CD4-positive, alpha-beta T cell (primary cell): Measurements from ENCODE around the gene OPCML. TPM values are rescaled to one million over a fixed set of nuclear protein-coding genes. Genes with fewer than 3 reads are reported as not detected.

Experiments used
- ATAC-seq: fragments of 200-7000 bp; cut with Tn5 transposase; one replicate; pipeline ENCODE4 v1.10.0; 2022; ENCODE audit warnings: mild to moderate bottlenecking; ENCODE audit not compliant: poor library complexity
- CTCF ChIA-PET: fragments of 350-600 bp; sonication (Branson Sonifier 250); formaldehyde crosslinking; loops from one replicate; lab custom pipeline; 2021; ENCODE audit warnings: antibody characterized with exemption, inconsistent platforms; lab: Charles Lee
- POLR2A ChIA-PET: fragments of 350-600 bp; sonication (Branson Sonifier 250); formaldehyde crosslinking; loops from one replicate; lab custom pipeline; 2021; ENCODE audit warnings: antibody characterized with exemption, inconsistent platforms; lab: Charles Lee
- DNase-seq, 14 experiments: peaks; one replicate each; pipeline ENCODE4 v3.0.0-alpha.2; 2013 to 2020; ENCODE audit warnings: mixed read lengths in 2 of 14
- H3K27ac ChIP-seq, 2 donors: one replicate each; pipeline versions ENCODE4 v1.5.1 to v1.7.0; 2013; ENCODE audit warnings: low read length in 2 of 2, low read depth in 1 of 2, mild to moderate bottlenecking in 1 of 2
- H3K27me3 ChIP-seq, 2 experiments: 1 replicate in 1 of 2; 2 replicates in 1 of 2; pipeline versions ENCODE4 v1.6.1 to v1.7.0; 2013; ENCODE audit warnings: low read length in 2 of 2, control low read depth in 1 of 2, mild to moderate bottlenecking in 1 of 2, moderate library complexity in 1 of 2; ENCODE audit not compliant: insufficient read depth in 2 of 2, control insufficient read depth in 1 of 2
- H3K36me3 ChIP-seq: one replicate; pipeline ENCODE4 v1.6.1; 2013; ENCODE audit warnings: low read length, control low read depth; ENCODE audit not compliant: insufficient read depth
- H3K4me1 ChIP-seq: one replicate; pipeline ENCODE4 v1.6.1; 2013; ENCODE audit warnings: low read length, control low read depth; ENCODE audit not compliant: insufficient read depth
- H3K4me3 ChIP-seq: one replicate; pipeline ENCODE4 v1.5.1; 2013; ENCODE audit warnings: mild to moderate bottlenecking, low read length, moderate library complexity
- H3K9me3 ChIP-seq, 2 experiments: 1 replicate in 1 of 2; 2 replicates in 1 of 2; pipeline versions ENCODE4 v1.6.1 to v1.7.0; 2013; ENCODE audit warnings: low read length in 2 of 2, mild to moderate bottlenecking in 2 of 2, control low read depth in 1 of 2, moderate library complexity in 1 of 2; ENCODE audit not compliant: control insufficient read depth in 1 of 2, insufficient read depth in 1 of 2
- H3K27ac Mint-ChIP-seq: one replicate; pipeline ENCODE4 v1.8.0; 2020; ENCODE audit warnings: mixed read lengths
- H3K27me3 Mint-ChIP-seq: one replicate; pipeline ENCODE4 v1.8.0; 2021; ENCODE audit warnings: mixed read lengths
- H3K36me3 Mint-ChIP-seq: one replicate; pipeline ENCODE4 v1.8.0; 2021; ENCODE audit warnings: low read depth, mixed read lengths
- H3K4me1 Mint-ChIP-seq: one replicate; pipeline ENCODE4 v1.8.0; 2021; ENCODE audit warnings: low read depth, mixed read lengths
- H3K4me3 Mint-ChIP-seq: one replicate; pipeline ENCODE4 v1.8.0; 2020; ENCODE audit warnings: mild to moderate bottlenecking, mixed read lengths
- H3K9me3 Mint-ChIP-seq: one replicate; pipeline ENCODE4 v1.8.0; 2020; ENCODE audit warnings: mixed read lengths
- CTCF ChIP-seq: fragments of 200-600 bp; IDR thresholded peaks from one replicate; pipeline ENCODE4 v1.8.0; 2022; ENCODE audit warnings: antibody characterized with exemption, mild to moderate bottlenecking
- intact Hi-C, 2 experiments: fragments of 100-400 bp; cut with DNase I in 1 of 2; cut with micrococcal nuclease in 1 of 2; formaldehyde crosslinking; loops; one replicate each; pipeline versions ENCODE4 v1.15.1 to v1.9.0; 2023 to 2025; cut with DNase I, micrococcal nuclease
- total RNA-seq, 174 experiments: library from RNA in 2 of 174; stranded (reverse) in 2 of 174; gene quantifications; one replicate each; pipeline ENCODE4 v1.2.3 and lab custom pipeline; 2021 to 2026

OPCML gene
- total RNA-seq, 2 experiments from 2014 or later = not detected

GRCh38 chr11:133497477-133498140 lies 34.7 kb downstream of the OPCML start:
- no peaks in the 10 kb centered on the region for H3K27me3 ChIP-seq
- H3K27ac Mint-ChIP-seq = no peak overlapping the region
- H3K27me3 Mint-ChIP-seq = peaks cover 4% of the 10 kb centered on the region
- H3K36me3 ChIP-seq = no peaks in the 10 kb centered on the region
- DNase-seq (no peak), ATAC-seq (no peak)
- peaks cover 0 to 26% of the 10 kb centered on the region in 2 experiments for H3K9me3 ChIP-seq
- no peaks in the 10 kb centered on the region for H3K4me1 Mint-ChIP-seq
- peaks cover 6% of the 10 kb centered on the region for H3K9me3 Mint-ChIP-seq
- H3K4me3 ChIP-seq = no peak overlapping the region
- intact Hi-C loops = no loop called here
- ChIA-PET CTCF (no interaction called here), POLR2A (no interaction called here)
- H3K36me3 Mint-ChIP-seq = no peaks in the 10 kb centered on the region
- no peak overlapping the region for H3K27ac ChIP-seq
- no peak for TF ChIP-seq CTCF
- no peak overlapping the region for H3K4me3 Mint-ChIP-seq
- no peaks in the 10 kb centered on the region for H3K4me1 ChIP-seq

- Mint-ChIP-seq H3K4me3 (no peak overlapping the region), H3K36me3 (no peaks in the 10 kb centered on the region)
Observed at GRCh38 chr11:133492895-133493294, 39.4 kb downstream of the OPCML start.

GRCh38 chr11:133491680-133492383 lies 40.5 kb downstream of the OPCML start:
- no peaks in the 10 kb centered on the region for H3K36me3 Mint-ChIP-seq
- H3K27ac ChIP-seq = no peak overlapping the region
- H3K9me3 Mint-ChIP-seq = peaks cover 8% of the 10 kb centered on the region
- ChIA-PET POLR2A (no interaction called here), CTCF (interaction anchor here (0.6 kb wide), 1 partner anchor 276 kb away, joined by 3 read pairs; no protein-coding TSS in a partner anchor)
- H3K36me3 ChIP-seq = no peaks in the 10 kb centered on the region
- ATAC-seq (no peak), DNase-seq (no peak)
- H3K27me3 Mint-ChIP-seq = no peaks in the 10 kb centered on the region
- no peak overlapping the region for H3K4me3 ChIP-seq
- no peak for TF ChIP-seq CTCF
- peaks cover 0 to 4% of the 10 kb centered on the region in 2 experiments for H3K9me3 ChIP-seq
- H3K27ac Mint-ChIP-seq = no peak overlapping the region
- intact Hi-C loops = no loop called here
- H3K27me3 ChIP-seq = no peaks in the 10 kb centered on the region
- H3K4me1 Mint-ChIP-seq = no peaks in the 10 kb centered on the region
- H3K4me1 ChIP-seq = no peaks in the 10 kb centered on the region
- no peak overlapping the region for H3K4me3 Mint-ChIP-seq

More at GRCh38 chr11:133492895-133493294, 39.4 kb downstream of the OPCML start:
- ATAC-seq = no peak
- no peak for TF ChIP-seq CTCF
- ChIA-PET POLR2A (no interaction called here), CTCF (no interaction called here)
- no peak overlapping the region for H3K27ac ChIP-seq
- peaks cover 0 to 7% of the 10 kb centered on the region in 2 experiments for H3K9me3 ChIP-seq
- Mint-ChIP-seq H3K27me3 (no peaks in the 10 kb centered on the region), H3K9me3 (peaks cover 6% of the 10 kb centered on the region), H3K4me1 (no peaks in the 10 kb centered on the region), H3K27ac (no peak overlapping the region)
- intact Hi-C loops = no loop called here
- H3K4me3 ChIP-seq = no peak overlapping the region
- no peaks in the 10 kb centered on the region for H3K4me1 ChIP-seq
- no peaks in the 10 kb centered on the region for H3K36me3 ChIP-seq
- no peaks in the 10 kb centered on the region for H3K27me3 ChIP-seq
- DNase-seq = no peak
